Ectodermal cell (in vitro differentiated cells): ENCODE measurements around the gene PRR23A.

ENCODE experiments used
- H3K27ac ChIP-seq: 2 replicates; pipeline ENCODE4 v1.7.0; 2013; ENCODE audit warnings: mild to moderate bottlenecking, low read depth, low read length; ENCODE audit not compliant: insufficient read depth, poor library complexity, severe bottlenecking
- H3K27me3 ChIP-seq: 2 replicates; pipeline ENCODE4 v1.7.0; 2013; ENCODE audit warnings: mild to moderate bottlenecking, low read length; ENCODE audit not compliant: insufficient read depth, control insufficient read depth, poor library complexity, severe bottlenecking
- H3K36me3 ChIP-seq: one replicate; pipeline ENCODE4 v1.7.0; 2013; ENCODE audit warnings: low read length; ENCODE audit not compliant: control insufficient read depth, insufficient read depth
- H3K4me1 ChIP-seq: one replicate; pipeline ENCODE4 v1.7.0; 2013; ENCODE audit warnings: low read length; ENCODE audit not compliant: control insufficient read depth, insufficient read depth
- H3K4me3 ChIP-seq: 2 replicates; pipeline ENCODE4 v1.7.0; 2013; ENCODE audit warnings: low read depth, low read length, control low read depth; ENCODE audit not compliant: insufficient read depth
- H3K9me3 ChIP-seq: 2 replicates; pipeline ENCODE4 v1.7.0; 2013; ENCODE audit warnings: mild to moderate bottlenecking, low read length, moderate library complexity; ENCODE audit not compliant: control insufficient read depth
- WGBS, 2 experiments: methylation state at CpG; one replicate each; pipeline ENCODE4 v1.1.7; 2013; ENCODE audit warnings: missing lambda C conversion rate in 2 of 2; 5-methylcytosine and 5-hydroxymethylcytosine counted together

The PRR23A gene

GRCh38 chr3:138972941-138973340 is 33.1 kb downstream of the PRR23A start:
- Histone ChIP-seq H3K4me3 (no peak overlapping the region), H3K27me3 (peaks cover 3% of the 10 kb centered on the region), H3K9me3 (no peaks in the 10 kb centered on the region), H3K4me1 (no peaks in the 10 kb centered on the region), H3K36me3 (no peaks in the 10 kb centered on the region), H3K27ac (no peak overlapping the region)
- WGBS, 2 experiments, result 88 to 89% methylated on average over 5 of the region's 5 CpGs

DNA sequence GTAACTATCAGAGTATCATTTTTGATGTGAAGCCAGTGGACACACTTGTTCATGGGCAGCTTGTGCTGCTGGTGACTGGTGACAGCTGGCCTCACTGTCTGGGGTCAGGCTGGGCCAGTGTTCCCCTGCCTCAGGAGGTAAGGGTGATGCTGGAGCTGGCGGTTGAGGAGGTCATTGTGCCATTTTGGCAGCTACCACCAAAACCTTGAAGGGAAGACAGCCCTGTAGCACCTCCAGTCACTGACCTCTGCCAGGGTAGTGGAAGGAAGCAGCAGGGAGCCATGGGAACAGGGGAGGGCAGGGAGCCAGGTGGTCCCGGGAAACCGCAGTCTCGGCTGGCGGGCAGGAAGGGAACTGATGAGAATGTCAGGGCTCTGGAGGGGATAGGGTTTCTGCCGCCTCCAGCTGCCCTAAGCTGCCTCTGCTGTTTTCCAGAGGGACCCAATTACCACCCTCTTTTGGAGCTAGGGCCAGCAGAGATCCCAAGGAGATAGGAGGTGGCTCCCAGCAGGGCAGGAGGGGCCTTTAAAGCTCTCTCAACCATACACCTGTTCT is 34.2 kb downstream of the PRR23A start:
- WGBS, 2 experiments, result 89% methylated on average over 6 of the region's 6 CpGs
- Histone ChIP-seq H3K27me3 (peaks cover 3% of the 10 kb centered on the region), H3K27ac (no peak overlapping the region), H3K36me3 (no peaks in the 10 kb centered on the region), H3K4me1 (no peaks in the 10 kb centered on the region), H3K4me3 (no peak overlapping the region), H3K9me3 (no peaks in the 10 kb centered on the region)

- no peak overlapping the region for H3K4me3 ChIP-seq
- H3K4me1 ChIP-seq, result no peaks in the 10 kb centered on the region
Observed at GRCh38 chr3:138964923-138965322, 41.1 kb downstream of the PRR23A start.

DNA sequence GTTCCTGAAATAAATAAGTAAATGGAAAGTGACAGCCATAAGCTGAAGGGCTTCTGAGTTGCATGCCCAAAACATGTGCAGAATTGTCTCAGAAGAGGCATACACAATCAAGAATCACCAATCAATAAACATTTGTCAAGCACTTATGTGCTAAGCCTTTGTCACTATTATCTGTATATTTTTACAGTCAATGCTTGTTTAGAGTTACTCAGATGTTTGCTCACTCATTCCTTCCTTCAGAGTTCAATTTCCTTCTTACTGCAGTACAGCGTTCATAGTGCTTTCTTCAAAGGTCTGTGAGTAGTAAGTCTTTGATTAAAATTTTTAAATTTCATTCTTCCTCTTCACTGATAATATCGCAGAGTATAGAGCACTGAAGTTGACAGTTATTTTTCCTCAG is 41.8 kb downstream of the PRR23A start:
- Histone ChIP-seq H3K9me3 (no peaks in the 10 kb centered on the region), H3K4me3 (no peak overlapping the region), H3K27ac (no peak overlapping the region), H3K36me3 (no peaks in the 10 kb centered on the region), H3K27me3 (peaks cover 3% of the 10 kb centered on the region), H3K4me1 (no peaks in the 10 kb centered on the region)
- 100% methylated on average over 1 to 2 of the region's 2 CpGs for WGBS, 2 experiments

More at GRCh38 chr3:138964923-138965322, 41.1 kb downstream of the PRR23A start:
- peaks cover 3% of the 10 kb centered on the region for H3K27me3 ChIP-seq
- no peak overlapping the region for H3K27ac ChIP-seq
- H3K9me3 ChIP-seq, result no peaks in the 10 kb centered on the region
- no peaks in the 10 kb centered on the region for H3K36me3 ChIP-seq

- Histone ChIP-seq H3K9me3 (no peaks in the 10 kb centered on the region), H3K36me3 (no peaks in the 10 kb centered on the region), H3K4me1 (no peaks in the 10 kb centered on the region), H3K27me3 (peaks cover 3% of the 10 kb centered on the region), H3K27ac (no peak overlapping the region), H3K4me3 (no peak overlapping the region)
- WGBS, 2 experiments, result 77 to 84% methylated on average over 8 of the region's 8 CpGs
Observed at GRCh38 chr3:138962854-138963560, 43.1 kb downstream of the PRR23A start.

- no peak overlapping the region for H3K27ac ChIP-seq
- no peaks in the 10 kb centered on the region for H3K36me3 ChIP-seq
- H3K9me3 ChIP-seq, result no peaks in the 10 kb centered on the region
- WGBS, 2 experiments, result 93 to 94% methylated on average over 36 of the region's 36 CpGs
- peaks cover 6% of the 10 kb centered on the region for H3K27me3 ChIP-seq
- no peak overlapping the region for H3K4me3 ChIP-seq
- H3K4me1 ChIP-seq, result no peaks in the 10 kb centered on the region
Observed at GRCh38 chr3:138960417-138960852, 45.6 kb downstream of the PRR23A start.
